HG02884 (cell line): ENCODE data around the gene LMAN2.

Source experiments
- ATAC-seq: cut with Tn5 transposase; IDR thresholded peaks from one replicate; pipeline ENCODE4 v1.9.1; 2021; ENCODE audit warnings: mild to moderate bottlenecking, moderate library complexity; ENCODE audit not compliant: unreplicated experiment

LMAN2 gene

DNA sequence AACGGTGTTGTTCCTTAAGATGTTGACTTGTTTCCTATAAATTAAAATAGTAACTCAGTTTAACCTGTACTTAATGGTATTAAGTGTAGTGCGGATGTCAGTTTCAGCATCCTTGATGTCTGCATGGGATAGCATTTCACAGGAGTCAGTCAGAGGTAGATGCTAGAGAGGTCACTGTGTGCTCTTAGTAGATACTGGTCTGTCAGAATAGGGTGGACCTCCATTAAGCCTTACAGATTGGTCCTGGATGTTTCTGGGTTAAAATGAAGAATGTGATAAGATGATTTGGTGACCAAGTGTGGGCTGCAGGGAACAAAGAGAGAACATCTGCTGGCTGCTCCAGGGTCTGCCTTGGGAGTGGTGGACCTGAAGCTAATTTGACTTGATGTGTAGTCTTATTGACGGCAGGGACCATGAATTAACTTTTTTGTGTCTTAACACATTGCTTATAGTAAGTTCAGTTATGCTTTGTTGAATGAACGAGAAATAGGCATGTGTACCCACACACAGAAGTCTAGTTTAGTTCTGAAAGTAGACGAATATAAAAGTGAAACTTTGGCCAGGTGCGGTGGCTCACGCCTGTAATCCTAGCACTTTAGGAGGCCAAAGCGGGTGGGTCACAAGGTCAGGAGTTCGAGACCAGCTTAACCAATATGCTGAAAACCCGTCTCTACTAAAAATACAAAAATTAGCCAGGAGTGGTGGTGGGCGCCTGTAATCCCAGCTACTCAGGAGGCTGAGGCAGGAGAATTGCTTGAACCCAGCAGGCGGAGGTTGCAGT is 60.5 kb downstream of the LMAN2 start:
- no peak for ATAC-seq

DNA sequence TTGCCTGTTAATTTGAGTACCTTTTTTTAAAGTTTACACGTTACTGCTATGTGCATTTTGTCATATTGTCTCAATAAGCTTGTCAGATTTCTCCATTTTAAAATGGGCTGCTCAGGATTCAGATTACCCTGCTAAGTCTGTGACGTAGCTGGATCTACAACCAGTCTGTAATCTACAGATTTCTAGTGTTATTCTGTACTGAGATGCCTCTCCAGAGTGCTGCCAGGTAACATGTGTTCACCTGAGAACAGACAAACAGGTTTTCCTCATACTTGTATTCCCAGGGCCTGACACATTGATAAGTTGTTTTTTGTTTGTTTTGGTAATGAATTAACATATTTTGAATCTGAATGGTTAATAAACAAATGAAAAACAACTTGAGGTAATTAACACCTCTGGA is 63.3 kb downstream of the LMAN2 start:
- ATAC-seq = no peak
